ENCODE data around the gene PRIM2.
"Not testable (repeated sequence)": the region's sequence is repeated elsewhere in the genome, so short reads cannot be mapped to it uniquely, and the experiment has no call there.

DNA sequence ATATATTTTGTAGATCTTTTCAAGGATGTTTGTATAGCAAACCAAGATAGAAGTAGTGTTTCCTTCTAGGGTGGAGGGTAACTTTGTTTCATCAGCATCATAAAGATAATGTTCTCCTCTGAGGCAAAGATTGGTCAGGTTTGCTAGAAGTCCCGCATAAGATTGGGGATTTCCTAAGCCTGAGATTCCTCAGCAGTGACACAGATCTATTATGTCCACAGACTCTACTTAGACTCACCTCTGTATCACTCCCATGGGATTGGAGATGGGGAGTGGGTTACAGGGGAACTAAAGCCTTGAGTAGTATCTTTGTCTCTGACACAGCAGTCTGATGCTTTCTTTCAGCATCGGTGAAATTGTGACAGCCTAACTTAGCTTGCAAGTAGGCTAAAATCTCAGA, 341.1 kb downstream of the PRIM2 start:
- TF ChIP-seq, protein P1, sequence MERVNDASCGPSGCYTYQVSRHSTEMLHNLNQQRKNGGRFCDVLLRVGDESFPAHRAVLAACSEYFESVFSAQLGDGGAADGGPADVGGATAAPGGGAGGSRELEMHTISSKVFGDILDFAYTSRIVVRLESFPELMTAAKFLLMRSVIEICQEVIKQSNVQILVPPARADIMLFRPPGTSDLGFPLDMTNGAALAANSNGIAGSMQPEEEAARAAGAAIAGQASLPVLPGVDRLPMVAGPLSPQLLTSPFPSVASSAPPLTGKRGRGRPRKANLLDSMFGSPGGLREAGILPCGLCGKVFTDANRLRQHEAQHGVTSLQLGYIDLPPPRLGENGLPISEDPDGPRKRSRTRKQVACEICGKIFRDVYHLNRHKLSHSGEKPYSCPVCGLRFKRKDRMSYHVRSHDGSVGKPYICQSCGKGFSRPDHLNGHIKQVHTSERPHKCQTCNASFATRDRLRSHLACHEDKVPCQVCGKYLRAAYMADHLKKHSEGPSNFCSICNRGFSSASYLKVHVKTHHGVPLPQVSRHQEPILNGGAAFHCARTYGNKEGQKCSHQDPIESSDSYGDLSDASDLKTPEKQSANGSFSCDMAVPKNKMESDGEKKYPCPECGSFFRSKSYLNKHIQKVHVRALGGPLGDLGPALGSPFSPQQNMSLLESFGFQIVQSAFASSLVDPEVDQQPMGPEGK (CRISPR knock-in tag; IDR thresholded peaks at IDR 0.05; ENCODE audit: borderline replicate concordance), result not testable (repeated sequence)
- not testable (repeated sequence) for TF ChIP-seq ZFP30 (CRISPR knock-in tag; IDR thresholded peaks at IDR 0.05); ZFP3 (CRISPR knock-in tag; IDR thresholded peaks at IDR 0.05); ARNTL (CRISPR knock-in tag; IDR thresholded peaks at IDR 0.05; ENCODE audit: borderline replicate concordance, low read depth); RARB (CRISPR knock-in tag; IDR thresholded peaks at IDR 0.05); CSDC2 (CRISPR knock-in tag; IDR thresholded peaks at IDR 0.05); BACH2 (CRISPR knock-in tag; IDR thresholded peaks at IDR 0.05; ENCODE audit: borderline replicate concordance); PPARA (CRISPR knock-in tag; IDR thresholded peaks at IDR 0.05; ENCODE audit: borderline replicate concordance); ISL1 (CRISPR knock-in tag; IDR thresholded peaks at IDR 0.05); ZNF70 (CRISPR knock-in tag; IDR thresholded peaks at IDR 0.05)
- TF ChIP-seq, protein P2, sequence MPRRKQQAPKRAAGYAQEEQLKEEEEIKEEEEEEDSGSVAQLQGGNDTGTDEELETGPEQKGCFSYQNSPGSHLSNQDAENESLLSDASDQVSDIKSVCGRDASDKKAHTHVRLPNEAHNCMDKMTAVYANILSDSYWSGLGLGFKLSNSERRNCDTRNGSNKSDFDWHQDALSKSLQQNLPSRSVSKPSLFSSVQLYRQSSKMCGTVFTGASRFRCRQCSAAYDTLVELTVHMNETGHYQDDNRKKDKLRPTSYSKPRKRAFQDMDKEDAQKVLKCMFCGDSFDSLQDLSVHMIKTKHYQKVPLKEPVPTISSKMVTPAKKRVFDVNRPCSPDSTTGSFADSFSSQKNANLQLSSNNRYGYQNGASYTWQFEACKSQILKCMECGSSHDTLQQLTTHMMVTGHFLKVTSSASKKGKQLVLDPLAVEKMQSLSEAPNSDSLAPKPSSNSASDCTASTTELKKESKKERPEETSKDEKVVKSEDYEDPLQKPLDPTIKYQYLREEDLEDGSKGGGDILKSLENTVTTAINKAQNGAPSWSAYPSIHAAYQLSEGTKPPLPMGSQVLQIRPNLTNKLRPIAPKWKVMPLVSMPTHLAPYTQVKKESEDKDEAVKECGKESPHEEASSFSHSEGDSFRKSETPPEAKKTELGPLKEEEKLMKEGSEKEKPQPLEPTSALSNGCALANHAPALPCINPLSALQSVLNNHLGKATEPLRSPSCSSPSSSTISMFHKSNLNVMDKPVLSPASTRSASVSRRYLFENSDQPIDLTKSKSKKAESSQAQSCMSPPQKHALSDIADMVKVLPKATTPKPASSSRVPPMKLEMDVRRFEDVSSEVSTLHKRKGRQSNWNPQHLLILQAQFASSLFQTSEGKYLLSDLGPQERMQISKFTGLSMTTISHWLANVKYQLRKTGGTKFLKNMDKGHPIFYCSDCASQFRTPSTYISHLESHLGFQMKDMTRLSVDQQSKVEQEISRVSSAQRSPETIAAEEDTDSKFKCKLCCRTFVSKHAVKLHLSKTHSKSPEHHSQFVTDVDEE (CRISPR knock-in tag; IDR thresholded peaks at IDR 0.05), result not testable (repeated sequence)
- TF ChIP-seq, protein P3, sequence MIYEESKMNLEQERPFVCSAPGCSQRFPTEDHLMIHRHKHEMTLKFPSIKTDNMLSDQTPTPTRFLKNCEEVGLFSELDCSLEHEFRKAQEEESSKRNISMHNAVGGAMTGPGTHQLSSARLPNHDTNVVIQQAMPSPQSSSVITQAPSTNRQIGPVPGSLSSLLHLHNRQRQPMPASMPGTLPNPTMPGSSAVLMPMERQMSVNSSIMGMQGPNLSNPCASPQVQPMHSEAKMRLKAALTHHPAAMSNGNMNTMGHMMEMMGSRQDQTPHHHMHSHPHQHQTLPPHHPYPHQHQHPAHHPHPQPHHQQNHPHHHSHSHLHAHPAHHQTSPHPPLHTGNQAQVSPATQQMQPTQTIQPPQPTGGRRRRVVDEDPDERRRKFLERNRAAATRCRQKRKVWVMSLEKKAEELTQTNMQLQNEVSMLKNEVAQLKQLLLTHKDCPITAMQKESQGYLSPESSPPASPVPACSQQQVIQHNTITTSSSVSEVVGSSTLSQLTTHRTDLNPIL (CRISPR knock-in tag; IDR thresholded peaks at IDR 0.05; ENCODE audit: low read depth), result not testable (repeated sequence)
